ENCODE data around the gene KCNN3.
A peak's percentile ranks its signal among the peaks of the same experiment; 100 is the strongest.

Gene KCNN3

DNA sequence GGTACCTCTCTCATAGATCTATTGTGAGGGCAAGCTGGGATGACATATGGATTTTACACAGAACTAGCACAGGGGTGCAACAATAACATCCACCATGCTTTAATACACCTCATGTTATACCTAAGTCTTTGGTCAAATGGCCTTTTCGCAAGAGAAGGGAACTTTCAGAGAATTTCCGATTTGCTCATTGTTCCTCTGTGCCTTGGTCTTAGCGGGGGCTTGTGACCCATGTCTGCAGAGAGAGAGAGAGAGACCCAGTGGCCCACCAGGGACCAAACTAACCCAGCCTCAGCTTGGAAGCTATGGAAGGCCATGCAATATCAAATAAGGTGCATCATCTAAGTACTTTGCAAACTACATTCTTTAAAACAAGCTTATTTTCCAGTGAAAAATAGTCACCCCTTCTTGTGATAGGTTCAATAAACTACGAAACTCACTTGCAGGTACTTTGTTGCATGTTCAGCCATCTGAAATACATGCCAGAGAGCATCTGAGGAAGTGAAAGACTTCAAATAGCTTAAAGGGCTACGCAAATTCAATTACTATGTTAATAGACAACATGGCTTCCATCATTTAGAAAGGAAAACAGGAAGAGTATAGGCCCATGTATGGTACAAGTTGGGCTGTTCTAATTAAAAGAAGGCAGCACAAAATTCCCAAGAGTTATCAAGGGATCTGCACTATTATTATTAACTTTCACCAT is 100.7 kb downstream of the KCNN3 start:
- Histone ChIP-seq H3K79me2 (no peaks in the 10 kb centered on the region), H3K4me1 (no peaks in the 10 kb centered on the region), H3K4me2 (ENCODE audit: low read length) (no peak overlapping the region), H3K9me3 (ENCODE audit: control insufficient read depth, low read length) (no peaks in the 10 kb centered on the region), H3K36me3 (ENCODE audit: control insufficient read depth, insufficient read depth, low read length) (no peaks in the 10 kb centered on the region), H3K4me3 (ENCODE audit: low read depth, low read length) (no peak overlapping the region), H3K9ac (no peak overlapping the region), H3K27ac (no peak overlapping the region), H3K27me3 (ENCODE audit: control insufficient read depth, insufficient read depth, low read length) (no peaks in the 10 kb centered on the region), H2AFZ (no peak overlapping the region)
- TF ChIP-seq, protein P1, sequence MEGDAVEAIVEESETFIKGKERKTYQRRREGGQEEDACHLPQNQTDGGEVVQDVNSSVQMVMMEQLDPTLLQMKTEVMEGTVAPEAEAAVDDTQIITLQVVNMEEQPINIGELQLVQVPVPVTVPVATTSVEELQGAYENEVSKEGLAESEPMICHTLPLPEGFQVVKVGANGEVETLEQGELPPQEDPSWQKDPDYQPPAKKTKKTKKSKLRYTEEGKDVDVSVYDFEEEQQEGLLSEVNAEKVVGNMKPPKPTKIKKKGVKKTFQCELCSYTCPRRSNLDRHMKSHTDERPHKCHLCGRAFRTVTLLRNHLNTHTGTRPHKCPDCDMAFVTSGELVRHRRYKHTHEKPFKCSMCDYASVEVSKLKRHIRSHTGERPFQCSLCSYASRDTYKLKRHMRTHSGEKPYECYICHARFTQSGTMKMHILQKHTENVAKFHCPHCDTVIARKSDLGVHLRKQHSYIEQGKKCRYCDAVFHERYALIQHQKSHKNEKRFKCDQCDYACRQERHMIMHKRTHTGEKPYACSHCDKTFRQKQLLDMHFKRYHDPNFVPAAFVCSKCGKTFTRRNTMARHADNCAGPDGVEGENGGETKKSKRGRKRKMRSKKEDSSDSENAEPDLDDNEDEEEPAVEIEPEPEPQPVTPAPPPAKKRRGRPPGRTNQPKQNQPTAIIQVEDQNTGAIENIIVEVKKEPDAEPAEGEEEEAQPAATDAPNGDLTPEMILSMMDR (IDR thresholded peaks at IDR 0.05) = no peak

DNA sequence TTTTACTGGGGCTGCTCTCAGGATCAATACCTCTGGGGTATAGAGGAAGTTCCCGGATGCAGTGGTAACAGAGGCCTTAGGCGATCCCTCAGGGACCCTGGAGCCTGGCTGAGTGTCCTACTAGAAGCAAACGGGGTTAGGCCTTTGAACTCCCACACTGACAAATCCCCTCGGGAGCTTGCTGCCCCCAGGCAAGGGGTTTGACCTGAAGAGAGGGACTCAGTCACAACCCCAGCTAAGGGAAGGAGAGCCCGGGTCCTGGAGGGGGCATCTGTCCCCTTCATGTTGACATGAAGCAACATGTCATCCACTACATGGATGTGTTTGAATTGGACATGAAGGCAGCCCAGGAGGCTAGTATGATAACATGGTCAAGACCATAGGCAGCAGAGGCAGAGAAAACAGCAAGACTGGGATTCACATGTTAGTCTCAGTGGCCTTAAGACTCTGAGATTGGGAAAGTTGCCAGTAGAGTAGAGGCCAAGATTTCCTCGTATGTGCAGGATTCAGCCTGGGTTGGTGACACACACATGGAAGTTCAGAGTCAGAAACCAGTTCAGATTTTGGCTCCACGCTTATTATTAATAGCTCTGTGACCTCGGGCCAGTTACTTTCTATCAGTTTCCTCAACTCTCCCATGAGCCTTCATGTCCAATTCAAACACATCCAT is 101.5 kb downstream of the KCNN3 start:
- no peak overlapping the region for H2AFZ ChIP-seq
- H3K4me2 ChIP-seq (ENCODE audit: low read length) = no peak overlapping the region
- H3K36me3 ChIP-seq (ENCODE audit: control insufficient read depth, insufficient read depth, low read length) = no peaks in the 10 kb centered on the region
- H3K9ac ChIP-seq = no peak overlapping the region
- TF ChIP-seq, protein P1 (IDR thresholded peaks at IDR 0.05) = no peak
- no peaks in the 10 kb centered on the region for H3K4me1 ChIP-seq
- no peak overlapping the region for H3K27ac ChIP-seq
- H3K27me3 ChIP-seq (ENCODE audit: control insufficient read depth, insufficient read depth, low read length) = no peaks in the 10 kb centered on the region
- H3K4me3 ChIP-seq (ENCODE audit: low read depth, low read length) = no peak overlapping the region
- H3K9me3 ChIP-seq (ENCODE audit: control insufficient read depth, low read length) = no peaks in the 10 kb centered on the region
- H3K79me2 ChIP-seq = no peaks in the 10 kb centered on the region

DNA sequence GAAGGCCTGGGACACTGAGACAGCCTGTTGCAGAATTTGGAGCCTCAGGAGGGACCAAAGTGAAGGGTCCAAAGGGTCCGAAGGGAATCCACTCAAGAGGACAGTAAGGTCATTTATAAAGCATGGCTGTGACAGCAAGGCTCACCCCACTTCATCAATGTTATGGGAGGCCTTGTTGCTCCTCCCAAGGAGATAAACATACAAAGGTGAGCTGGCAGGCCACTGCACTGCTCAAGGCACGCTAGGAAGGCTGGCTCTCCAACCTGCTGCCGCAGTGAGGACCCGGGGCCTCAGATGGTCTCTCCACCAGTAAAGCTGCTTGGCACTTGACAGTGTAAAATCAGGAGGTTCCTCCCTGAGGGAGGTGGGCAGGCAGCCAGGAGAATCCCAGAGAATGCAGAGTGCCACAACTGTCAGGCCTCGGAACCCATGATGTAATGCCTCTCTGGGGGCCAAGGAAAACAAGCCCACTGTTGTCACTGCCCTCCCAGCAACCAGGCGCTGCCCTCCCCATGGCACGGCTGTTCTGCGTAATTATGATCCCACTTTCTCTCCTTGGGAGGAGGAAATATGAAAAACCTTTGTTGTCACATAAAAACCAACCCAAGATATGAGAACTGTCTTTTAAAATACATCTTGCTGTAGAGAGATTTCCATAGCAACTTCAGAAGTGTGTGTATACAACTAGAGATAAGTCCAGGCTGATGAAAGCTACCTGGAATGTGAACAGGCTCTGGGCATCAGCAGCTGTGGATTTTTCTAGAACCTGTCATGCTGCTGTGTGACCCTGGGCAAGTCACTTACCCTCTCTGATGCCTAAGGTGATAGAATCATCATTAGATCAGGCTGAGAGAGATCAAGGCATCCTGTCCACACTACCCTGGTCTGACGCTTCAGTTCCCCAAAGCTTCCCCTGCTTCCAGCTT is 102.5 kb downstream of the KCNN3 start:
- no peaks in the 10 kb centered on the region for H3K36me3 ChIP-seq (ENCODE audit: control insufficient read depth, insufficient read depth, low read length)
- H3K4me1 ChIP-seq = no peaks in the 10 kb centered on the region
- no peaks in the 10 kb centered on the region for H3K27me3 ChIP-seq (ENCODE audit: control insufficient read depth, insufficient read depth, low read length)
- TF ChIP-seq, protein P1 (IDR thresholded peaks at IDR 0.05) = no peak
- no peaks in the 10 kb centered on the region for H3K9me3 ChIP-seq (ENCODE audit: control insufficient read depth, low read length)
- H3K4me2 ChIP-seq (ENCODE audit: low read length) = no peak overlapping the region
- no peaks in the 10 kb centered on the region for H3K79me2 ChIP-seq
- no peak overlapping the region for H3K4me3 ChIP-seq (ENCODE audit: low read depth, low read length)
- H2AFZ ChIP-seq = no peak overlapping the region
- H3K27ac ChIP-seq = peak overlapping the region; percentile 24
- H3K9ac ChIP-seq = no peak overlapping the region

DNA sequence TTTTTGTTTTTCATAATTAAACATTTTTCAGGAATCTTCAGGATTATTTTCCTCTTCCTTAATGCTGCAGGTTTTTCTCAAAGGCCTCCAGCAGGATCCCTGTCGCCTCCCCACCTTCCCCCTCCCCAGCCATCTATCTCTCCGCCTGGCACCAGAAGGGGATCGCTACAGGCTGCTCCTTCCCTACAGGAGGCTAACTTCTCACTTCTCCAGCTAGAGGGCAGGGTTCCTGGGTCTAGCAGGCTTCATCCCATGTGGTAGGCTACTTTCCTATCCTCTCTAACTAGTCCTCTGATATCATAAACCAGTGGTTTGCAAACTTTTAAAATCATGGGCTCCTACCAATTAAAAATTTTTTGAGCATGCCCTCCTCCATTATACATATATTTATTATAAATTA is 104.1 kb downstream of the KCNN3 start:
- TF ChIP-seq, protein P1 (IDR thresholded peaks at IDR 0.05) = no peak
- H3K9me3 ChIP-seq (ENCODE audit: control insufficient read depth, low read length) = no peaks in the 10 kb centered on the region
- no peaks in the 10 kb centered on the region for H3K36me3 ChIP-seq (ENCODE audit: control insufficient read depth, insufficient read depth, low read length)
- H3K4me1 ChIP-seq = no peaks in the 10 kb centered on the region
- no peak overlapping the region for H3K4me3 ChIP-seq (ENCODE audit: low read depth, low read length)
- H3K79me2 ChIP-seq = no peaks in the 10 kb centered on the region
- H3K4me2 ChIP-seq (ENCODE audit: low read length) = no peak overlapping the region
- H3K9ac ChIP-seq = no peak overlapping the region
- no peak overlapping the region for H3K27ac ChIP-seq
- H2AFZ ChIP-seq = no peak overlapping the region
- no peaks in the 10 kb centered on the region for H3K27me3 ChIP-seq (ENCODE audit: control insufficient read depth, insufficient read depth, low read length)
